ENCODE measurements around the gene CFAP77. TPM values are rescaled to one million over a fixed set of nuclear protein-coding genes. Genes with fewer than 3 reads are reported as not detected.

The CFAP77 gene
- total RNA-seq, 2 donors from 2014 or later = not detected

GRCh38 chr9:132422574-132422973, 12.6 kb downstream of the CFAP77 start:
- Mint-ChIP-seq H3K36me3 (ENCODE audit: low read depth) (no peaks in the 10 kb centered on the region), H3K9me3 (no peaks in the 10 kb centered on the region), H3K4me1 (no peaks in the 10 kb centered on the region), H3K4me3 (no peak overlapping the region), H3K27ac (no peak overlapping the region), H3K27me3 (peaks cover 53% of the 10 kb centered on the region)
- no peak for ATAC-seq (replicated peaks)

- H3K27me3 Mint-ChIP-seq = peaks cover 45% of the 10 kb centered on the region
- H3K4me1 Mint-ChIP-seq = no peaks in the 10 kb centered on the region
- no peak overlapping the region for H3K4me3 Mint-ChIP-seq
- no peak for ATAC-seq (replicated peaks)
- no peaks in the 10 kb centered on the region for H3K9me3 Mint-ChIP-seq
- H3K36me3 Mint-ChIP-seq (ENCODE audit: low read depth) = no peaks in the 10 kb centered on the region
- no peak overlapping the region for H3K27ac Mint-ChIP-seq
These were observed 13.5 kb downstream of the CFAP77 start for GRCh38 chr9:132423503-132423902.

- H3K9me3 Mint-ChIP-seq = no peaks in the 10 kb centered on the region
- H3K4me3 Mint-ChIP-seq = no peak overlapping the region
- H3K4me1 Mint-ChIP-seq = no peaks in the 10 kb centered on the region
- no peak for ATAC-seq (replicated peaks)
- H3K27ac Mint-ChIP-seq = no peak overlapping the region
- H3K36me3 Mint-ChIP-seq (ENCODE audit: low read depth) = no peaks in the 10 kb centered on the region
- peaks cover 45% of the 10 kb centered on the region for H3K27me3 Mint-ChIP-seq
These were observed 15.1 kb downstream of the CFAP77 start for GRCh38 chr9:132424857-132425674.

GRCh38 chr9:132425675-132426062, 15.7 kb downstream of the CFAP77 start:
- Mint-ChIP-seq H3K27me3 (peaks cover 48% of the 10 kb centered on the region), H3K4me1 (no peaks in the 10 kb centered on the region), H3K36me3 (ENCODE audit: low read depth) (no peaks in the 10 kb centered on the region), H3K27ac (no peak overlapping the region), H3K9me3 (no peaks in the 10 kb centered on the region), H3K4me3 (no peak overlapping the region)
- no peak for ATAC-seq (replicated peaks)

GRCh38 chr9:132426639-132427414, 16.8 kb downstream of the CFAP77 start:
- no peak for ATAC-seq (replicated peaks)
- Mint-ChIP-seq H3K27me3 (peaks cover 58% of the 10 kb centered on the region), H3K4me3 (no peak overlapping the region), H3K4me1 (no peaks in the 10 kb centered on the region), H3K9me3 (no peaks in the 10 kb centered on the region), H3K36me3 (ENCODE audit: low read depth) (no peaks in the 10 kb centered on the region), H3K27ac (no peak overlapping the region)

GRCh38 chr9:132430998-132431397, 21.0 kb downstream of the CFAP77 start:
- H3K27ac Mint-ChIP-seq = no peak overlapping the region

GRCh38 chr9:132434881-132435280, 24.9 kb downstream of the CFAP77 start:
- Mint-ChIP-seq H3K9me3 (no peaks in the 10 kb centered on the region), H3K27ac (no peak overlapping the region), H3K36me3 (ENCODE audit: low read depth) (no peaks in the 10 kb centered on the region), H3K27me3 (peaks cover 38% of the 10 kb centered on the region), H3K4me3 (no peak overlapping the region), H3K4me1 (no peaks in the 10 kb centered on the region)
- ATAC-seq (replicated peaks) = no peak

More at GRCh38 chr9:132430998-132431397, 21.0 kb downstream of the CFAP77 start:
- ATAC-seq (replicated peaks) = no peak
- no peaks in the 10 kb centered on the region for H3K9me3 Mint-ChIP-seq
- no peaks in the 10 kb centered on the region for H3K36me3 Mint-ChIP-seq (ENCODE audit: low read depth)
- H3K4me3 Mint-ChIP-seq = no peak overlapping the region
- H3K4me1 Mint-ChIP-seq = no peaks in the 10 kb centered on the region
- peaks cover 45% of the 10 kb centered on the region for H3K27me3 Mint-ChIP-seq

GRCh38 chr9:132439153-132439552, 29.1 kb downstream of the CFAP77 start:
- Mint-ChIP-seq H3K27ac (no peak overlapping the region), H3K27me3 (peaks cover 35% of the 10 kb centered on the region), H3K9me3 (no peaks in the 10 kb centered on the region), H3K36me3 (ENCODE audit: low read depth) (no peaks in the 10 kb centered on the region), H3K4me3 (no peak overlapping the region), H3K4me1 (no peaks in the 10 kb centered on the region)
- no peak for ATAC-seq (replicated peaks)

GRCh38 chr9:132440735-132441134, 30.7 kb downstream of the CFAP77 start:
- no peaks in the 10 kb centered on the region for H3K36me3 Mint-ChIP-seq (ENCODE audit: low read depth)
- H3K9me3 Mint-ChIP-seq = no peaks in the 10 kb centered on the region
- ATAC-seq (replicated peaks) = no peak
- no peak overlapping the region for H3K27ac Mint-ChIP-seq
- H3K4me1 Mint-ChIP-seq = no peaks in the 10 kb centered on the region
- no peak overlapping the region for H3K4me3 Mint-ChIP-seq
- peaks cover 33% of the 10 kb centered on the region for H3K27me3 Mint-ChIP-seq

- H3K27ac Mint-ChIP-seq = no peak overlapping the region
- H3K4me3 Mint-ChIP-seq = no peak overlapping the region
- no peaks in the 10 kb centered on the region for H3K36me3 Mint-ChIP-seq (ENCODE audit: low read depth)
- no peak for ATAC-seq (replicated peaks)
- peaks cover 29% of the 10 kb centered on the region for H3K27me3 Mint-ChIP-seq
- H3K9me3 Mint-ChIP-seq = no peaks in the 10 kb centered on the region
- H3K4me1 Mint-ChIP-seq = no peaks in the 10 kb centered on the region
These were observed 31.4 kb downstream of the CFAP77 start for GRCh38 chr9:132441404-132441803.

GRCh38 chr9:132443951-132444607, 34.1 kb downstream of the CFAP77 start:
- Mint-ChIP-seq H3K27me3 (peaks cover 35% of the 10 kb centered on the region), H3K9me3 (no peaks in the 10 kb centered on the region), H3K36me3 (ENCODE audit: low read depth) (no peaks in the 10 kb centered on the region), H3K27ac (no peak overlapping the region), H3K4me3 (no peak overlapping the region), H3K4me1 (no peaks in the 10 kb centered on the region)
- ATAC-seq (replicated peaks) = no peak

GRCh38 chr9:132446887-132447286, 36.9 kb downstream of the CFAP77 start:
- ATAC-seq (replicated peaks) = no peak
- no peaks in the 10 kb centered on the region for H3K36me3 Mint-ChIP-seq (ENCODE audit: low read depth)
- H3K27me3 Mint-ChIP-seq = peaks cover 29% of the 10 kb centered on the region
- H3K4me1 Mint-ChIP-seq = peaks cover 9% of the 10 kb centered on the region
- no peak overlapping the region for H3K4me3 Mint-ChIP-seq
- H3K9me3 Mint-ChIP-seq = no peaks in the 10 kb centered on the region
- H3K27ac Mint-ChIP-seq = no peak overlapping the region

- H3K4me1 Mint-ChIP-seq = peaks cover 9% of the 10 kb centered on the region
- H3K4me3 Mint-ChIP-seq = no peak overlapping the region
- no peak overlapping the region for H3K27ac Mint-ChIP-seq
- peaks cover 28% of the 10 kb centered on the region for H3K27me3 Mint-ChIP-seq
- no peaks in the 10 kb centered on the region for H3K36me3 Mint-ChIP-seq (ENCODE audit: low read depth)
- no peak for ATAC-seq (replicated peaks)
- H3K9me3 Mint-ChIP-seq = no peaks in the 10 kb centered on the region
These were observed 37.3 kb downstream of the CFAP77 start for GRCh38 chr9:132447346-132447745.

- no peak for ATAC-seq (replicated peaks)
- Mint-ChIP-seq H3K4me1 (peaks cover 9% of the 10 kb centered on the region), H3K27me3 (peaks cover 24% of the 10 kb centered on the region), H3K27ac (no peak overlapping the region), H3K4me3 (no peak overlapping the region), H3K9me3 (no peaks in the 10 kb centered on the region), H3K36me3 (ENCODE audit: low read depth) (no peaks in the 10 kb centered on the region)
These were observed 37.9 kb downstream of the CFAP77 start for GRCh38 chr9:132447902-132448301.

Data from activated T-helper 17 cell treated with anti-CD3 and anti-CD28 coated beads, Interleukin-2, amount 50 U/mL, for 72 hours (primary cell).